ENCODE data around the gene PRAC2. TPM values are rescaled to one million over a fixed set of nuclear protein-coding genes. Genes with fewer than 3 reads are reported as not detected.

Gene PRAC2
- total RNA-seq, 4 donors from 2014 or later: not detected

- H3K4me3 ChIP-seq: no peak overlapping the region
- no peaks in the 10 kb centered on the region for H3K9me3 ChIP-seq
- TF ChIP-seq POLR2A (IDR thresholded peaks at IDR 0.05): no peak
- TF ChIP-seq, protein P1, sequence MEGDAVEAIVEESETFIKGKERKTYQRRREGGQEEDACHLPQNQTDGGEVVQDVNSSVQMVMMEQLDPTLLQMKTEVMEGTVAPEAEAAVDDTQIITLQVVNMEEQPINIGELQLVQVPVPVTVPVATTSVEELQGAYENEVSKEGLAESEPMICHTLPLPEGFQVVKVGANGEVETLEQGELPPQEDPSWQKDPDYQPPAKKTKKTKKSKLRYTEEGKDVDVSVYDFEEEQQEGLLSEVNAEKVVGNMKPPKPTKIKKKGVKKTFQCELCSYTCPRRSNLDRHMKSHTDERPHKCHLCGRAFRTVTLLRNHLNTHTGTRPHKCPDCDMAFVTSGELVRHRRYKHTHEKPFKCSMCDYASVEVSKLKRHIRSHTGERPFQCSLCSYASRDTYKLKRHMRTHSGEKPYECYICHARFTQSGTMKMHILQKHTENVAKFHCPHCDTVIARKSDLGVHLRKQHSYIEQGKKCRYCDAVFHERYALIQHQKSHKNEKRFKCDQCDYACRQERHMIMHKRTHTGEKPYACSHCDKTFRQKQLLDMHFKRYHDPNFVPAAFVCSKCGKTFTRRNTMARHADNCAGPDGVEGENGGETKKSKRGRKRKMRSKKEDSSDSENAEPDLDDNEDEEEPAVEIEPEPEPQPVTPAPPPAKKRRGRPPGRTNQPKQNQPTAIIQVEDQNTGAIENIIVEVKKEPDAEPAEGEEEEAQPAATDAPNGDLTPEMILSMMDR (IDR thresholded peaks at IDR 0.05 in 4 of 5, conservative IDR thresholded peaks at IDR 0.05 in 1 of 5): no peak
- H3K4me1 ChIP-seq: peaks cover 0 to 12% of the 10 kb centered on the region in 2 donors
- intact Hi-C loops (cut with DNase I; ENCODE audit: low total_unique reads) (loop anchor here (10.0 kb wide), 1 partner anchor 103 kb away; no protein-coding TSS in a partner anchor), in situ Hi-C loops (cut with MboI; ENCODE audit: low sequenced_read_pairs in 4 of 4) (no loop called here)
- ATAC-seq (no peak), DNase-seq (no peak)
- no peak overlapping the region for H3K27ac ChIP-seq
- H3K36me3 ChIP-seq: no peaks in the 10 kb centered on the region
- peaks cover 66 to 87% (median 80%) of the 10 kb centered on the region in 3 donors for H3K27me3 ChIP-seq
Observed at GRCh38 chr17:48757524-48757961, 34.6 kb downstream of the PRAC2 start.

- in situ Hi-C loops (cut with MboI; ENCODE audit: low sequenced_read_pairs in 4 of 4) (no loop called here), intact Hi-C loops (cut with DNase I; ENCODE audit: low total_unique reads) (loop anchor here (10.0 kb wide), 1 partner anchor 104 kb away; no protein-coding TSS in a partner anchor)
- TF ChIP-seq, protein P1 (IDR thresholded peaks at IDR 0.05 in 4 of 5, conservative IDR thresholded peaks at IDR 0.05 in 1 of 5): no peak
- TF ChIP-seq POLR2A (IDR thresholded peaks at IDR 0.05): no peak
- Histone ChIP-seq H3K4me3 (no peak overlapping the region), H3K36me3 (no peaks in the 10 kb centered on the region), H3K4me1 (peaks cover 0 to 6% of the 10 kb centered on the region in 2 donors), H3K9me3 (no peaks in the 10 kb centered on the region), H3K27me3 (peaks cover 49 to 75% (median 74%) of the 10 kb centered on the region in 3 donors), H3K27ac (no peak overlapping the region)
- ATAC-seq: no peak
- no peak for DNase-seq
Observed at GRCh38 chr17:48759288-48759687, 36.3 kb downstream of the PRAC2 start.

GRCh38 chr17:48760411-48760810, 37.4 kb downstream of the PRAC2 start:
- TF ChIP-seq POLR2A (IDR thresholded peaks at IDR 0.05): no peak
- TF ChIP-seq, protein P1 (IDR thresholded peaks at IDR 0.05 in 4 of 5, conservative IDR thresholded peaks at IDR 0.05 in 1 of 5): no peak
- in situ Hi-C loops (cut with MboI; ENCODE audit: low sequenced_read_pairs in 4 of 4): no loop called here
- Histone ChIP-seq H3K4me1 (no peaks in the 10 kb centered on the region), H3K4me3 (no peak overlapping the region), H3K27ac (no peak overlapping the region), H3K9me3 (no peaks in the 10 kb centered on the region), H3K27me3 (peaks cover 37 to 67% (median 64%) of the 10 kb centered on the region in 3 donors), H3K36me3 (no peaks in the 10 kb centered on the region)
- DNase-seq (no peak), ATAC-seq (no peak)
- intact Hi-C loops (cut with DNase I; ENCODE audit: low total_unique reads): no loop called here

DNA sequence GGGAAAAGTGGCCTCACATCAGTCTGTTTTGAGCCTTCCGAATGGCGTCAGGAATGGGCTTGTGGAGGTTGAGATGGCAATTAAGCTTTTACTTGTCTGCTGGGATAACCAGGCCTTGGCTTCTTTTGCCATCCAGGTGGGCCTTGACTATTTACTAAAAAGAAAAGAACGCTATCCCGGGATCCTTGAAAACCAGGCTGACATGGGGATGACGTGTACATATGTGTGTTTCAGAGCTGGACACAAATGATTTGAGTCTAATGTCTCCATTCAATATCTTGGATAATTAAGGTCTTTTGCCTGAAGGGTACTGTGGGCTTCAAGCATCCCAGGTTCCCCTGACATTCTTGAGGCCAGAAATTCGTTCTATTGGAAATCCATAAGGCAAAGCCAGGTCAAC, 38.1 kb downstream of the PRAC2 start:
- no peaks in the 10 kb centered on the region for H3K36me3 ChIP-seq
- in situ Hi-C loops (cut with MboI; ENCODE audit: low sequenced_read_pairs in 4 of 4) (no loop called here), intact Hi-C loops (cut with DNase I; ENCODE audit: low total_unique reads) (no loop called here)
- TF ChIP-seq, protein P1 (IDR thresholded peaks at IDR 0.05 in 4 of 5, conservative IDR thresholded peaks at IDR 0.05 in 1 of 5): no peak
- no peak for TF ChIP-seq POLR2A (IDR thresholded peaks at IDR 0.05)
- H3K27ac ChIP-seq: no peak overlapping the region
- ATAC-seq (no peak), DNase-seq (no peak)
- no peaks in the 10 kb centered on the region for H3K9me3 ChIP-seq
- no peak overlapping the region for H3K4me3 ChIP-seq
- H3K27me3 ChIP-seq: peaks cover 30 to 62% (median 57%) of the 10 kb centered on the region in 3 donors
- H3K4me1 ChIP-seq: no peaks in the 10 kb centered on the region

DNA sequence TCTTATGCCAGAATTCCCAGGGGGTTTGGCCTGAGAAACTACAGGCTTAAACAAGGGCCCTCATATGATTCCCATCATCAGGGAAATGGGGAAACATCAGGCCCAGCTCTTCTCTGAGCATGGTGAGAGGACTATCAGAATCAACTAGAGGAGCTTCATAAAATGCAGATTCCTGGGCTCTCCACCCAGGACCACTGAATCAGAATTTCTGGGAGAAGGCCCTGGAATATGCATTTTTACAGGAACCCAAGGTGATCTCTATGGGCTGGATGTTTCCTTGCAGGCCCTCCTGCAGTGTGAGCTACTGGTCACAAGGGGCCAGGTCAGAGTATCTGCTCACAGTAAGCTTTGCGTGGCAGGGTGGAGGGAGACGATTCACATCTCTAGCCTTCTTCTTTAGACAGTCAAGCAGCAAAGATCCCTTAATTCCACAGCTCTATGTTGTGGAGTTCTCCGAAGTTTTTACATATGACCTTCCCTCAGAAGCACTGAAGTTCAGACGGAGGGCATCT, 44.3 kb downstream of the PRAC2 start:
- TF ChIP-seq, protein P1 (IDR thresholded peaks at IDR 0.05 in 4 of 5, conservative IDR thresholded peaks at IDR 0.05 in 1 of 5): no peak
- no peak for TF ChIP-seq POLR2A (IDR thresholded peaks at IDR 0.05)
- ATAC-seq (no peak), DNase-seq (no peak)
- intact Hi-C loops (cut with DNase I; ENCODE audit: low total_unique reads): no loop called here
- Histone ChIP-seq H3K36me3 (no peaks in the 10 kb centered on the region), H3K4me3 (no peak overlapping the region), H3K4me1 (no peaks in the 10 kb centered on the region), H3K27me3 (peaks cover 9 to 41% (median 22%) of the 10 kb centered on the region in 3 donors), H3K9me3 (no peaks in the 10 kb centered on the region), H3K27ac (no peak overlapping the region)
- in situ Hi-C loops (cut with MboI; ENCODE audit: low sequenced_read_pairs in 4 of 4): no loop called here
